ENCODE measurements around the gene RUNX1.

The RUNX1 gene

DNA sequence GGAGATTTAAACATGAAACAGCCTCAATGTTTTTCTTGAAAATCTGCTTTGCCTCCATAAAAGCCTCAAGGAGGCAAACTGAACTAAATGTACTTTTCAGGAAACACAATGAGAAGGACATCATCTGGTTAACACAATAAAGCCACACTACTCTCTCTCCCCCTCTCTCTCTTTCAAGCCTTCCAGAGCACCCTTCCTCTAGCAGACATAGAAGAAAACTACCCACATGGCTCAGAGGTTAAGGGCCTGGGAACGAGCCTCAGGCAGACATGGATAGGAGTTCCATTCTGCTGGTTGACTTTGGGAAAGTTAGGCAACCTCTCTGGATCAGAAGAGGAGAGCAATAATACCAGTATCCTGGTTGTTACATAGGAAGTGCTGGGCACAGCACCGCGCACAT, 42.9 kb downstream of the RUNX1 start:
- DNase-seq (ENCODE audit: low spot score) (no peak), ATAC-seq (ENCODE audit: low read depth) (no peak)
- Histone ChIP-seq H3K4me1 (ENCODE audit: insufficient read depth, poor library complexity, severe bottlenecking) (no peaks in the 10 kb centered on the region), H3K27me3 (ENCODE audit: insufficient read depth, poor library complexity, severe bottlenecking) (no peaks in the 10 kb centered on the region), H3K27ac (ENCODE audit: poor library complexity, severe bottlenecking) (no peak overlapping the region), H3K9me3 (ENCODE audit: severe bottlenecking) (no peaks in the 10 kb centered on the region), H3K4me3 (ENCODE audit: severe bottlenecking) (no peak overlapping the region), H3K36me3 (ENCODE audit: low read depth) (no peaks in the 10 kb centered on the region)
- TF ChIP-seq, protein P1, sequence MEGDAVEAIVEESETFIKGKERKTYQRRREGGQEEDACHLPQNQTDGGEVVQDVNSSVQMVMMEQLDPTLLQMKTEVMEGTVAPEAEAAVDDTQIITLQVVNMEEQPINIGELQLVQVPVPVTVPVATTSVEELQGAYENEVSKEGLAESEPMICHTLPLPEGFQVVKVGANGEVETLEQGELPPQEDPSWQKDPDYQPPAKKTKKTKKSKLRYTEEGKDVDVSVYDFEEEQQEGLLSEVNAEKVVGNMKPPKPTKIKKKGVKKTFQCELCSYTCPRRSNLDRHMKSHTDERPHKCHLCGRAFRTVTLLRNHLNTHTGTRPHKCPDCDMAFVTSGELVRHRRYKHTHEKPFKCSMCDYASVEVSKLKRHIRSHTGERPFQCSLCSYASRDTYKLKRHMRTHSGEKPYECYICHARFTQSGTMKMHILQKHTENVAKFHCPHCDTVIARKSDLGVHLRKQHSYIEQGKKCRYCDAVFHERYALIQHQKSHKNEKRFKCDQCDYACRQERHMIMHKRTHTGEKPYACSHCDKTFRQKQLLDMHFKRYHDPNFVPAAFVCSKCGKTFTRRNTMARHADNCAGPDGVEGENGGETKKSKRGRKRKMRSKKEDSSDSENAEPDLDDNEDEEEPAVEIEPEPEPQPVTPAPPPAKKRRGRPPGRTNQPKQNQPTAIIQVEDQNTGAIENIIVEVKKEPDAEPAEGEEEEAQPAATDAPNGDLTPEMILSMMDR (IDR thresholded peaks at IDR 0.05; ENCODE audit: poor library complexity, severe bottlenecking) = no peak

DNA sequence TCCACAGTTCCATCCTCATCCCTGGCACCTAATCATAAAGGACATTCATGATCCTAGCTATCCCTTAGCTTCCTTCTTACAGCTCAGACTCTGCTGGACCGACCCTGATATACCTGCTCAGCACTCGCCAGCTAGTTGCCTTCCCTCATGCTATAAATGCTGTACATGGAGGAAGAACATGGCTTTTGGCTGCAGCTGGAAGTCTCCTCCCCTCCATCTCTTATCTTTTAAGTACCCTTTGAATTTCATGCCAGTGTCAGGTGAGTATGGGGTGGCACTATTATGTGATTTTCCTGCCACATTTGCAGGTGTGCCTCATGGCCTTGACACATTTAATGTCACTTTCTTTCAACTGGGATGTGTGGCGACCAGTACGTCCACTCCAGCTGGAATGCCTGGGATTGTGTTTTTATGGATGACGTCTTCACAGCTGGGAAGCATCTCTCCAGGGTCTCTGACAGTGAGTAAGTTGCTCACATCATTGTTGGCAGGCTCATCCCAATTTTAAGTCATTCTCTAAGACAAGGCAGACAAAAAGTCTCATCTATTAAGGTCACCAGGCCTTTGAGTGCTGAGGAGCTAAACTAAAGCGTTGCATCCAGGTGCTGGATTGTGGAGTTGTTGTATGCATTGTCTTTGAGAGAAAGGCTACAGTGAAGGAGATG, 43.4 kb downstream of the RUNX1 start:
- DNase-seq (ENCODE audit: low spot score) (no peak), ATAC-seq (ENCODE audit: low read depth) (no peak)
- no peaks in the 10 kb centered on the region for H3K36me3 ChIP-seq (ENCODE audit: low read depth)

DNA sequence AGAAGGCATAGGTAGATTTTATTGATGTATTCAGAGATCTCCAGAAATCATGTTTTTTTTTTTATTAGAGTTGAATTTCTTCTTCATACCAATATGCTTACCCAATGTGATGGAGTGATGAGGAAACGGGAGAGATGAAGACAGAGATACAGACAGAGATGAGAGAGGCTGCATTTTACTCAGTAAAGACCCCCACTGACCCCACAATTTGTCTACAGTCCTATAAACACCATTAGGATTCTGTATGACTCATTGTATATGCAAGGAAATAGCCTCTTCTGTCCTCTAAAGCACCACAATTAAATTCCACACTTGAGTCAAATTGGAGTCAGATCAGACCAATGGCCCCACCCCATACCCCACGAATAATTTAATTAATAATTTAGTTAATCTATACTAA, 44.0 kb downstream of the RUNX1 start:
- Histone ChIP-seq H3K9me3 (ENCODE audit: severe bottlenecking) (no peaks in the 10 kb centered on the region), H3K27me3 (ENCODE audit: insufficient read depth, poor library complexity, severe bottlenecking) (no peaks in the 10 kb centered on the region), H3K4me3 (ENCODE audit: severe bottlenecking) (no peak overlapping the region), H3K36me3 (ENCODE audit: low read depth) (no peaks in the 10 kb centered on the region), H3K27ac (ENCODE audit: poor library complexity, severe bottlenecking) (no peak overlapping the region), H3K4me1 (ENCODE audit: insufficient read depth, poor library complexity, severe bottlenecking) (no peaks in the 10 kb centered on the region)
- DNase-seq (ENCODE audit: low spot score) (no peak), ATAC-seq (ENCODE audit: low read depth) (no peak)
- TF ChIP-seq, protein P1 (IDR thresholded peaks at IDR 0.05; ENCODE audit: poor library complexity, severe bottlenecking) = no peak

More for the DNA sequence above, 43.4 kb downstream of the RUNX1 start:
- TF ChIP-seq, protein P1 (IDR thresholded peaks at IDR 0.05; ENCODE audit: poor library complexity, severe bottlenecking) = no peak
- H3K4me3 ChIP-seq (ENCODE audit: severe bottlenecking) = no peak overlapping the region
- H3K27me3 ChIP-seq (ENCODE audit: insufficient read depth, poor library complexity, severe bottlenecking) = no peaks in the 10 kb centered on the region
- H3K27ac ChIP-seq (ENCODE audit: poor library complexity, severe bottlenecking) = no peak overlapping the region
- no peaks in the 10 kb centered on the region for H3K9me3 ChIP-seq (ENCODE audit: severe bottlenecking)
- H3K4me1 ChIP-seq (ENCODE audit: insufficient read depth, poor library complexity, severe bottlenecking) = no peaks in the 10 kb centered on the region

DNA sequence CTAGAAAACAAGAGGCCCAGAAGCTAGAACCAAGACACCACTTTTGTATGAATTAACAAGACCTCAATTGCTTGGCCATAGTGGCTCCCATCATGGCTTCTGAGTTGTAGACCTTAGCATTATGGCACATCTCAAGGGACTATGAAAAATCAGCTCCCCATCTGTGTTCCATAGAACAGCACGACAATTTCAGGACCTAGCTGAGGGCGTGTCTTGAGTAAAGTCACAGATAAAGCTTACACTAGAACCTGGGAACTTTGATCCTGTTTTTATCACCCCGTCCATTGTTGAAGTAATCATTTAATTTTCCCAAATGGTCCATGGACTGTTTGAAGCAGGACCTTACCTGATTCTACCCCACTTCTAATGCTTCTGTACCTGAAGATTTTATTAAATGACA, 44.8 kb downstream of the RUNX1 start:
- DNase-seq (ENCODE audit: low spot score) (no peak), ATAC-seq (ENCODE audit: low read depth) (no peak)
- TF ChIP-seq, protein P1 (IDR thresholded peaks at IDR 0.05; ENCODE audit: poor library complexity, severe bottlenecking) = no peak
- Histone ChIP-seq H3K36me3 (ENCODE audit: low read depth) (no peaks in the 10 kb centered on the region), H3K4me3 (ENCODE audit: severe bottlenecking) (no peak overlapping the region), H3K9me3 (ENCODE audit: severe bottlenecking) (no peaks in the 10 kb centered on the region), H3K27ac (ENCODE audit: poor library complexity, severe bottlenecking) (no peak overlapping the region), H3K4me1 (ENCODE audit: insufficient read depth, poor library complexity, severe bottlenecking) (no peaks in the 10 kb centered on the region), H3K27me3 (ENCODE audit: insufficient read depth, poor library complexity, severe bottlenecking) (no peaks in the 10 kb centered on the region)

Data from RWPE2 (cell line).